RWPE2 (cell line): Measurements from ENCODE around the gene SMPD1.

Experiments
- ATAC-seq: fragments of 200-7000 bp; cut with Tn5 transposase; 3 replicates; pipeline ENCODE4 v1.9.1; 2021; ENCODE audit warnings: low read depth
- DNase-seq: peaks from one replicate; pipeline ENCODE4 v3.0.0-alpha.2; 2020; ENCODE audit warnings: low spot score
- H3K27ac ChIP-seq: fragments of 450-650 bp; 2 replicates; pipeline ENCODE4 v1.5.1; 2017; ENCODE audit warnings: mild to moderate bottlenecking; ENCODE audit not compliant: poor library complexity, severe bottlenecking
- H3K27me3 ChIP-seq: fragments of 250-450 bp; sonication (Bioruptor Pico); 2 replicates; pipeline ENCODE4 v1.5.1; 2021; ENCODE audit warnings: mild to moderate bottlenecking, moderate library complexity; ENCODE audit not compliant: insufficient read depth, poor library complexity, severe bottlenecking
- H3K36me3 ChIP-seq: fragments of 250-450 bp; sonication (Bioruptor Pico); 2 replicates; pipeline ENCODE4 v1.5.1; 2020; ENCODE audit warnings: low read depth, mild to moderate bottlenecking, moderate library complexity
- H3K4me1 ChIP-seq: fragments of 250-450 bp; sonication (Bioruptor Pico); 2 replicates; pipeline ENCODE4 v1.5.1; 2021; ENCODE audit warnings: mild to moderate bottlenecking, moderate library complexity; ENCODE audit not compliant: insufficient read depth, poor library complexity, severe bottlenecking
- H3K4me3 ChIP-seq: fragments of 250-450 bp; sonication (Bioruptor Pico); 2 replicates; pipeline ENCODE4 v1.5.1; 2021; ENCODE audit warnings: mild to moderate bottlenecking, moderate library complexity; ENCODE audit not compliant: severe bottlenecking
- H3K9me3 ChIP-seq: fragments of 250-450 bp; sonication (Bioruptor Pico); 2 replicates; pipeline ENCODE4 v1.5.1; 2021; ENCODE audit warnings: mild to moderate bottlenecking, moderate library complexity; ENCODE audit not compliant: severe bottlenecking
- TF ChIP-seq, protein P1 (sequence below): fragments of 450-650 bp; IDR thresholded peaks from one replicate; pipeline ENCODE4 v1.5.1; 2017; ENCODE audit warnings: mild to moderate bottlenecking, moderate library complexity; ENCODE audit not compliant: poor library complexity, severe bottlenecking

The SMPD1 gene

DNA sequence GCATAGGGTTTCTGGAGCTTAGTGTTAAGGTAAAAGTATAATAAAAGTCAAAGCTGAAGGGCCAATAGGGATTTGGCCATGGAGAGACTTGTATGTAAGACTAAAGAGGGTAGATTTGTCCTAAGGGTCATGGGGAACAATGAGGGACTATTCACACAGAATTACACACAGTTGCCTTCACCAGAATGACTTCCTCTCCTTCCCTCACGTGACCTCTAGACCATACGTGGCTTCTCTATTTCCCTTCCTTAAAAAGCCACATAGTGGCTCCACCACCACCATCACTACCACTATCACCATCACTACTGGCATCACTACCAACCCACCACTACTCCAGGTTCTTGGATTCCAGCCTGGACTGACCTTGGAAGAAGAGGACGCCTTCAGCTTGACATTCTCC lies 47.7 kb downstream of the SMPD1 start:
- H3K36me3 ChIP-seq = no peaks in the 10 kb centered on the region
- no peak overlapping the region for H3K4me3 ChIP-seq
- no peaks in the 10 kb centered on the region for H3K27me3 ChIP-seq
- no peaks in the 10 kb centered on the region for H3K4me1 ChIP-seq
- no peak overlapping the region for H3K27ac ChIP-seq
- ATAC-seq (no peak), DNase-seq (no peak)
- H3K9me3 ChIP-seq = no peaks in the 10 kb centered on the region
- TF ChIP-seq, protein P1, sequence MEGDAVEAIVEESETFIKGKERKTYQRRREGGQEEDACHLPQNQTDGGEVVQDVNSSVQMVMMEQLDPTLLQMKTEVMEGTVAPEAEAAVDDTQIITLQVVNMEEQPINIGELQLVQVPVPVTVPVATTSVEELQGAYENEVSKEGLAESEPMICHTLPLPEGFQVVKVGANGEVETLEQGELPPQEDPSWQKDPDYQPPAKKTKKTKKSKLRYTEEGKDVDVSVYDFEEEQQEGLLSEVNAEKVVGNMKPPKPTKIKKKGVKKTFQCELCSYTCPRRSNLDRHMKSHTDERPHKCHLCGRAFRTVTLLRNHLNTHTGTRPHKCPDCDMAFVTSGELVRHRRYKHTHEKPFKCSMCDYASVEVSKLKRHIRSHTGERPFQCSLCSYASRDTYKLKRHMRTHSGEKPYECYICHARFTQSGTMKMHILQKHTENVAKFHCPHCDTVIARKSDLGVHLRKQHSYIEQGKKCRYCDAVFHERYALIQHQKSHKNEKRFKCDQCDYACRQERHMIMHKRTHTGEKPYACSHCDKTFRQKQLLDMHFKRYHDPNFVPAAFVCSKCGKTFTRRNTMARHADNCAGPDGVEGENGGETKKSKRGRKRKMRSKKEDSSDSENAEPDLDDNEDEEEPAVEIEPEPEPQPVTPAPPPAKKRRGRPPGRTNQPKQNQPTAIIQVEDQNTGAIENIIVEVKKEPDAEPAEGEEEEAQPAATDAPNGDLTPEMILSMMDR = no peak

DNA sequence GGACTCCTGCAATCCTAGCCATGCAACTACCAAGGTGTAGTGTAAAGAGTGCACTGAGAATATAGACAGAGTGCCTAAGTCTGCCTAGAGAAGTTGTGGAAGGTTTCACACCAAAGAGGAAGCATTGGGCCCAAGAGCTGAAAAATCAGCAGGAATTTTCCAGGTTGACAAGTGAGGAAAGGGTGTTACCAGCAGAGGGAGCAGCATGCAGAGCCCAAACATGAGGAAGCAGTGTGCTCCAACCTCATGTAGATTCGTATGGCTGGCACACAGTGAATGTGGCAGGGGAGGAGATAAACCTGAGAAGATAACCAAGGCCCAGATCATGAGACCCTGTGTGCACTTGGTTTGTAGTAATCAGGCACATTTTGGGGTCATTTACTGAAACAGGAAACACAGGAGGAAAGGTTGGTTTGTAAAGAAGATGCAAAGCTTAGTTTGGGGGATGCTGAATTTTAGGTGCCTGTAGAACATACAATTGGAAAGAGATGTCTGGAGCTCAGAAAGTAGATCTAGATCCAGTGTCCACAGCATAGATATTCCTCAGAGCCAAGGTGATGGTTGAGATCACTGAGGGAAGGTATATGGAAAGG lies 48.8 kb downstream of the SMPD1 start:
- TF ChIP-seq, protein P1 = peak; percentile 57
- no peaks in the 10 kb centered on the region for H3K4me1 ChIP-seq
- ATAC-seq = peak; percentile 45; the same call in 1 of the 3 replicates

DNA sequence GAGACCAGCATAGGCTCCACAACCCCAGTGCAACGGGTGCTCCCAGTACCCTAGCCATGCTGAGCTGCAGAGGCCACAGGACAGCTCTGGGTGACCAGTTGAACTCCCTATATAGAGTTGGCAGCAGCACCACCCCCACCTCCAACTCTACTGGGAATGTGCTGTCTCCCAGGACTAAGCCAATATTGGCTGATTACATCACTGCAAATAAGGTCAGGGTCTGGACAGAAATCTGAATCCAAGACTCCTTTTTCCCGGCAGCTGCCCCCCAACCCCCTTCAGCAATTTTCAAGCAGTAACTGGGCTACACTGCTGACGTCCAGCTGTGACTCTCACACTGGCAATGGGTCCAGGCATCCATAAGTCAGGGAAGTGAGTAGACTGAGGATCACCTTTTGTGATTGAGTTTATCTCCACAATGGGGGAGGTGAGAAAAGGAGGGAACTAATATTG lies 50.7 kb downstream of the SMPD1 start, which contains the start of gene HPX:
Gene HPX, minus strand, starts transcription at position 82 of the 453 bp plus-strand sequence. Its CDS starts 24 bp downstream, at position 58.
- Histone ChIP-seq H3K27ac (no peak within 1 kb of the TSS), H3K36me3 (no peaks in the 10 kb centered on the region), H3K9me3 (no peaks in the 10 kb centered on the region), H3K4me1 (no peaks in the 10 kb centered on the region), H3K27me3 (no peaks in the 10 kb centered on the region), H3K4me3 (no peak within 1 kb of the TSS)
- ATAC-seq (no peak), DNase-seq (no peak)
- TF ChIP-seq, protein P1 = no peak

More for the DNA sequence above, 48.8 kb downstream of the SMPD1 start:
- Histone ChIP-seq H3K4me3 (no peak overlapping the region), H3K27ac (no peak overlapping the region), H3K9me3 (no peaks in the 10 kb centered on the region), H3K36me3 (no peaks in the 10 kb centered on the region), H3K27me3 (no peaks in the 10 kb centered on the region)
- DNase-seq = no peak

DNA sequence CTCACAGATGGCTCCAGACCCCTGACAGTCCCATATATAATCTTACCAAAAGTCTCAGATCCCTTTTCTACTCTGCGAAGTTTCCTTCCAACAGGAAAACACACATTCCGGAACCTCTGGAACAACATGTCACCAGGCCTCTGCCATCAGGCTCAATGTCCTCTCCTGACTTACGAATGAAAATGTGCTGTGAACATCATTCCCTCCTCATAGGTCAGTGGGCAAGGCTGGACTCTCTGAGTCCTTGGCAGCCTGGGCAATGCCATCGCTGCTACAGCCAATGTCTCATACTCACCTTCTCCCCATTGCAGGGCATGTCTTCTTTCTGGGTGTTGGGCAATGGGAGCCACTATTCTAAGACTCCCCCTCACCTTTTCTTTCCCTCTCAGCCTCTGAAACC lies 52.2 kb downstream of the SMPD1 start:
- Histone ChIP-seq H3K36me3 (no peaks in the 10 kb centered on the region), H3K9me3 (no peaks in the 10 kb centered on the region), H3K27me3 (no peaks in the 10 kb centered on the region), H3K4me1 (no peaks in the 10 kb centered on the region), H3K27ac (no peak overlapping the region), H3K4me3 (no peak overlapping the region)
- no peak for DNase-seq
- TF ChIP-seq, protein P1 = no peak
- ATAC-seq = no peak
